Stimulated activated CD8-positive, alpha-beta memory T cell treated with anti-CD3 and anti-CD28 coated beads, Interleukin-7, amount 100 ng/mL, for 4 hours (primary cell): ENCODE measurements around the gene GPR156.
"Not testable (repeated sequence)": the region's sequence is repeated elsewhere in the genome, so short reads cannot be mapped to it uniquely, and the experiment has no call there.

Experiments
- DNase-seq, 2 donors: peaks; one replicate each; pipeline ENCODE4 v3.0.0-alpha.2; 2020; ENCODE audit warnings: low read depth in 2 of 2

The GPR156 gene

DNA sequence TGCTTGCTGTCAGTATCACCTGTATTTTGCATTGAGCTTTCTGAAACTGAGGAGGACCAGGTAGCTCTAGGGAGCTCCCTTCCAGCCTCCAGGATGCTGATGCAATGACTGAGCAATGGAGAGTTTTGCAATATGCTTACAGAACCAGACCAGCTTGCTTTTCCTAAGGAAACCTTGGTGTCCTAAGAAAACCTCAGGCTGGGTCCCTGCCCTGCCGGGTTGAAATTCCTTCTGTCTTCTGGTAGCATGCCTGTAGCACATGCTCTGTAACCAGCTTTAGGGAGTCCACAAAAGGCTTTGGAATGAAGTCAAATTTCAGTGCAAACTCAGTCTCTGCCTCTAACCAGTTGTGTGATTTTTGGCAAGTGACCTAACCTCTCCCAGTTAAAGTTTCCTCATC lies 125.0 kb downstream of the GPR156 start:
- no peak for DNase-seq

- no peak for DNase-seq
Observed at GRCh38 chr3:120157681-120158080, 127.3 kb downstream of the GPR156 start.

DNA sequence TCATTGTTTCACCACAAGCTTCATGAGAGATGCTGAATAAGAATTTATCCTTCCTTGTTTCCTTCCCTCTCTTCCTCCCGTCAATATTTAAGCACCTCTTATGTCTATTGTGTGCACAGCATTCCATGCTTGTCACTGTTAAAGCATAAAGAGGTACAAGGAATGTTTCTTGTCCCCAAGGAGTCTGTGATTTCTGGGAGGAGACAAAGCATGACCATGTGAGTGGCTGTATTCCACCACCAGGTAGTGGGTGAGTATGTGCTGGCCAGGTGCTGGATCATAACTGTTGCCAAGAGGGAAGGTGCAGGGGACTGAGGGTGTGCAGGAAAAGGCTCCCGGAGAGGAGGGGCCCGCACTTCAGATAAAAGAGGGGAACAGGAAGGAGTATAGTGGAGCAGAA lies 127.9 kb downstream of the GPR156 start:
- no peak for DNase-seq

DNA sequence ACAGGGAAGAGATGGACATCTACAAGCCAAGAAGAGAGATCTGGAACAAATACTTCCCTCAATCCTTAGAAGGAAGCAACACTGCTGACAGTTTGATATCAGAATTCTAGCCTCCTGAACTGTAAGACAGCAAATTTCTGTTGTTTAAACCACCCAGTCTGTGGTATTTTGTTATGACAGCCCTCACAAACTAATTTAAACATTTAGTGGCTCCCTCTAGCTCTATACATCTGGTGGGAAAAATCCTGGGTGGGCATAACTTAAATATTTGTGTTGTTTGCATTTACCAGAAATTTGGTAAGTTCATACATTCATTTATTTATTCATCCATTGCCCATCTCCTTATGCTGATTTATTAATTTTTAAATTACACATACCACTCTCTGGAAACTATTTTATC lies 128.3 kb downstream of the GPR156 start:
- DNase-seq = no peak

DNA sequence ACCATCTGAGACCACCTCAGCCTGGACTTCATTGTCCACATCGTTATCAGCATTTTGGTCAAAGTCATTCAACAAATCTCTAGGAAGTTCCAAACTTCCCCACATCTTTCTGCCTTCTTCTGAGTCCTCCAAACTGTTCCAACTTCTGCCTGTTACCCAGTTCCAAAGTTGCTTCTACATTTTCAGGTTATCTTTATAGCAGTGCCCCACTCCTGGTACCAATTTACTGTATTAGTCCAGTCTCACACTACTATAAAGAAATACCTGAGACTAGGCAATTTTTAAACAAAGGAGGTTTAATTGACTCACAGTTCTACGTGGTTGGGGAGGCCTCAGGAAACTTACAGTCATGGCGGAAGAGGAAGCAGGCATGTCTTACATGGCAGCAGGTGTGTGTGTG lies 129.3 kb downstream of the GPR156 start:
- not testable (repeated sequence) for DNase-seq

GRCh38 chr3:120155108-120155507 lies 129.9 kb downstream of the GPR156 start:
- no peak for DNase-seq

DNA sequence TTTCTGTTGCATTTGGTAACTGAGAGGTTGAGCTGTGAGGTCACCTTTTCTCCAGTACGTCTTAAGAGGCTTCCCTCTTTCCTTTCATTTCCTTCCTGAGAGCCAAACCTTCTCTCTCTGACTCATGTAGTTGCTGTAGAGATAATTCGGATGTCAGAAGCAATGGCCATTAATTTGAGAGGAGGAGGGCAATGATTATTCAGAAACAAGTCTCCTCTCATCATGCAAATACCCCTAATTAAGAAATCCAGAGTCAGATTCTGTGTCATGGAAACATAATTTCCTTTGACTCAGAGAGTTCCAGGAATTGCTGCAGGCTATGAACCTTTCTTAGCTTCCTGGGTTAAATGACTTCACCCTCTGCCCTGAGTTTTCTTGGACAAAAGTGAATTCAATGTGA lies 131.7 kb downstream of the GPR156 start:
- DNase-seq = no peak

- DNase-seq = no peak
Observed at GRCh38 chr3:120151791-120152190, 133.2 kb downstream of the GPR156 start.

- DNase-seq = no peak
Observed at GRCh38 chr3:120148187-120148949, 136.7 kb downstream of the GPR156 start.

DNA sequence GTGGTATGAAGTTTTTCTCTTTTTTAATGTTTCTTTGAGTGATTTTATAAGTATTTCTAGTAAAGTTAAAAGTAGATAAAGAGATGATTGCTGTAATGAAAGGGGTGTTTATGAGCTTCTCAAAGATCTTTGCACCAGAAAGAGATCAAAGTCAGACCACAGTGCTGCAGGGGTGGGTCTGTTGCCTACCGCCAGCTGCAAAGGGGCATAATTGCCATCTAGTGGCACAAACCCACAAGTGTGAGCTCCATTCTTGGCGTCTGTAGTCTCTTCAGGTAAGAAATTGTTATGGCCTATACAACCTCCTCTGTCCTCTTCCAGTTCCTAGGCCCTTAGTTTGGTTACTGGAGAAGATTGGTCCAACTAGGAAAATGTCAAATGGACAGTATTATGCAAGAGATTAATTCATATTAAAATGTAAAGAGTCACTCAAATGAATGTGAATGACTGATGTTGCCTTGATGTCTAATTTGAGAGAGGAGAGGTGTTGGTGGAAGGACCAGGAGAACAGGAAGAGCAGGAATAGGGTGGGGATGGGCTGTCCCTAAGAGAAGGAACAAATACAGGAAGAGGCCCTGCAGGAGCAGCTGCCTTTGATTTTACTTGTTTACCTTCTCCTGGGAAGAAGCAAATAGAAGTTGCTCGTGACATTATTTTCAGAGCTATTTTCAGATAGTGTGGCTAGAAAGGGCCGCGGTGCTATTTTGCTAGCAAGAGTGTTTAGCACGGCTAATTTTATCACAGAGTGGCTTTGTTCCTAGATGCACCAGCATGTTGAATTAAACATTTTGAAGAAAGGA lies 137.8 kb downstream of the GPR156 start:
- peak; percentile 23 to 25 for DNase-seq

DNA sequence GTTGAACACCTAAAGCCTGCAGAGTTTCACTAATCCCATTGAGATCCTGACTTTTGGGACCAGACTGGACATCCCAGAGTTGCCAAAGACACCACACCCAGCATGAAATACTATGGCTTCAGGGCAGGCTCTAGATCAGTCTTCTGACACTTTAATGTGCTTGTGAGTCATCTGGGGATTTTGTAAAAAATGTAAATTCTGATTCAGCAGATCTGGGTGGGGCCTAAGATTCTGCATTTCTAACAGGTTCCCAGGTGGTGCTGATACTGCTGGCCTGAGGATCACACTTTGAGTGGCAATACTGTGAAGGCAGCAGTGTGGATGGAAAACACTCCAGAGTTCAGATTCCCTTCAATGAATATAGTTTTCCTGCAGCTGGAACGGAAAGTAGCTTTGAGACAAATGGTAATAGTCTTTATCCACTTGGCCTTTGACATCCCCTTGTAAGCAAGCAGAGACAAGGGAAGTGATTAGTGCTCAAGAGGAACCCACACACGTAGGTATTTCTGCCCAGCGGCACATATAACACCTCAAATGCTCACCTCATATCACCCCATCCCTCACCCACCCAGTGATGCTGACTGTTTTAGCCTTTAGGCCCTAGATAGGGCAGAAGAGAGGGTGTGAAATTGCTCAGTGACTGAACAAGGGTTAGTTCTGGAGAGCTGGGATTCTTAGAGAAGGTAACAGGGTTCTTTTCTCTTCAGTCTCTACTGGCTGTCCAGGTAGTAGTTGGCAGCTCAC lies 139.3 kb downstream of the GPR156 start:
- DNase-seq = no peak

DNA sequence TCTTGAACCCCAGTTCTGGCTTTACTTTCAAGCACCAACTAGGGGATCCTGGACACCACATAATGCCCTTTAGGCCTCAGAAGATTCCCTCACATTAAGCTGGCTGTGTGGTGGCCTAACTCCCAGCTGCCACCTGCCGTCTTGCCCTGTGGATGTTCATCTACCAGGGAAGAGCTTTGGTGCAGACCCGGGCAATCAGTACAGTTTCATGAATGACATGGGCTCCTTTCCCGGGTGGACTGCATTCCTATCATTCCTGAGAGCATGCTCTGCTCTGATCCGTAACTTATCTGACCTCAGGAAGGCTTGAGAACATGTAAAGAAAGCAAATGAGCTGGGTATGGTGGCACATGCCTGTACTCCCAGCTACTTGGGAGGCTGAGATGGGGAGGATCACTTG lies 140.8 kb downstream of the GPR156 start:
- no peak for DNase-seq

GRCh38 chr3:120143676-120144075 lies 141.3 kb downstream of the GPR156 start:
- no peak for DNase-seq

DNA sequence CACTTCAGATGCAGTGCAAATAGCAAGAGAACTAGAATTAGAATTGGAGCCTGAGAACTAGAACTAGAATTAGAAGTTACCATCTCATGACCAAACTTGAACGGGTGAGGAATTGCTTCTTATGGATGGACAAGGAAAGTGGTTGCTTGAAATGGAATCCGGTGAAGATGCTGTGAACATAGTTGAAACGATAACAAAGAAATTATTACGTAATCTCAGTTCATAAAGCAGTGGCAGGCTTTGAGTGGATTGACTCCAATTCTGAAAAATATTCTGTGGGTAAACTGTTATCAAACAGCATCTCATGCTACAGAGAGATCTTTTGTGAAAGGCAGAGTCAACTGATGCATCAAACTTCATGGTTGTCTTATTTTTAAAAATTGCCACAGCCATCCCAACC lies 142.8 kb downstream of the GPR156 start:
- DNase-seq = no peak

DNA sequence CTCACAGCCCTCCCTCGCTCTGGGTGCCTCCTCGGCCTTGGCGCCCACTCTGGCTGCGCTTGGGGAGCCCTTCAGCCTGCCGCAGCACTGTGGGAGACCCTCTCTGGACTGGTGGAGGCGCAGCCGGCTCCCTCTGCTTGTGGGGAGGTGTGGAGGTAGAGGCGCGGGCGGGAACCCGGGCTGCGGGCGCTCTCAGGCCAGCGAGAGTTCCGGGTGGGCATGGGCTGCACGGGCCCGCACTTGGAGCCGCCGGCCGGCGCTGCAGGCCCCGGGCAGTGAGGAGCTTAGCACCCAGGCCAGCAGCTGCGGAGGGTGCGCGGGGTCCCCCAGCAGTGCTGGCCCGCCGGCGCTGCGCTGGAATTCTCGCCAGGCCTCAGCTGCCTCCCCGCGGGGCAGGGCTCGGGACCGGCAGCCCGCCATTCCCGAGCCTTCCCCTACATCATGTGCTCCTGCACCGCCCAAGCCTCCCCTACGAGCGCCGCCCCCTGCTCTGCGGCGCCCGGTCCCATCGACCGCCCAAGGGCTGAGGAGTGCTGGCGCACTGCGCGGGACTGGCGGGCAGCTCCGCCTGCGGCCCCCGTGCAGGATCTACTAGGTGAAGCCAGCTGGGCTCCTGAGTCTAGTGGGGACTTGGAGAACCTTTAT lies 144.8 kb downstream of the GPR156 start:
- no peak for DNase-seq

- no peak for DNase-seq
Observed at GRCh38 chr3:120139140-120139539, 145.9 kb downstream of the GPR156 start.

DNA sequence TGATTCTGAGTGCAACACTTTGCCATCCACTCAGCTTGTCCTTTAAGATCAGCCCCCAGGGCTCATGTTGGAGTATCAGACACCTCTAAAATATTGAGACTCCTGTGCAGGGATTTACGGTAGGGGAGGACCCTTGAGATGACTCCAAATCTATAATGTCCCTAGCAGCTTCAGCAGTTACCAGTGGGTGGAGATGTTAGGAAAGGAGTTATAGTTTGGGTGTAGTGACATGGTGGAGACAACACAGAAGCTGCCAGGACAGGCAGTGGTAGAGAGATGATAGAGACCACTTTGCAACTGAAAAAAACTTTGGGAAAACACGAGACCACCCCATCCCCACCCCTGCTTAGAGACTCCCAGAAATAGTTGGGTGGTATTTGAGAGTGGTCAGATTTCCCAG lies 147.5 kb downstream of the GPR156 start:
- no peak for DNase-seq

DNA sequence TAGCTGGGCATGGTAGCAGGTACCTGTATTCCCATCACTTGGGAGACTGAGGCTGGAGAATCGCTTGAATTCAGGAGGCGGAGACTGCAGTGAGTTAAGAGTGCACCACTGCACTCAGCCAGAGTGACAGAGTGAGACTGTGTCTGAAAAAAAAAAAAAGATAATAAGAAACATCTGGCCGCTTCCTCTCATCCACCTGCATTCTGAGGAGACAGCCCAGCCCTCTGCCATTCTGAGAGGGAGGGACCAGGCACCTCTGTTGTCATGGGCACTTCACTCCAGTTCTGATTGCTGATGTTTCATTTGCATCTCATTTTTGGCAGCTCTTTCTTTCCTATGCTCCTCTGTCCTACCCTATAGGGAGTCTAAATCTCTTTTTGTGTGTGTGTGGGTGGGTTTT lies 154.4 kb downstream of the GPR156 start:
- DNase-seq = no peak

GRCh38 chr3:120129718-120130513 lies 155.1 kb downstream of the GPR156 start:
- DNase-seq = no peak

DNA sequence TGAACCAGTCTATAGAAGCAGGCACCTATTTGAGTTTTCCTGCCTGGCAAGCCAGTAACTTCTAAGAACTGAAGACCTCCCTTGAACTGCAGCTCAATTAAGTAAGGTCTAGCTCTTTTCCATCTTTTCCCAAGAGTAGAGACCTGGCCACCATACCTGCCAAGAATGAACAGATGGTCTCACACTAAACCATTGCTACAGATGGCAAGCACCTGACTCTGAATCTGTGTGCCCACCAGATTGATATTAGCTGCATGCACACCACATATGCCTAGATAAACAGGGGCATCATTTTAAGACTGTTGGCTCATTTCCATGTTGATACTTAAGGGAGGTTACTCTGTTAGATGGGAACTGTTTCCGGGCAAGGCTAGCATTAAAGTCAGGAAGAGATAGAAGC lies 156.0 kb downstream of the GPR156 start:
- DNase-seq = no peak

GRCh38 chr3:120125992-120126391 lies 159.0 kb downstream of the GPR156 start:
- DNase-seq = no peak
